Endothelial cell of hepatic sinusoid (primary cell): ENCODE data around the gene SMIM41.

ENCODE experiments used
- in situ Hi-C: cut with HindIII; loops from 2 replicates; pipeline ENCODE4 v1.10.0; 2017; ENCODE audit warnings: low sequenced_read_pairs

SMIM41 gene

GRCh38 chr12:52079576-52080402 lies at the start of gene SMIM41:
Gene SMIM41 (plus strand): TSS chr12:52079704. CDS start chr12:52079780, 76 bp downstream.
- in situ Hi-C loops = loop anchor here (5.0 kb wide), 1 partner anchor 38 kb away; no protein-coding TSS in a partner anchor

- in situ Hi-C loops = loop anchor here (5.0 kb wide), 1 partner anchor 60 kb away; no protein-coding TSS in a partner anchor
These were observed 47.1 kb upstream of the SMIM41 start for GRCh38 chr12:52032446-52032803.

GRCh38 chr12:52032804-52033445 lies 46.6 kb upstream of the SMIM41 start:
- in situ Hi-C loops = loop anchor here (5.0 kb wide), 1 partner anchor 59 kb away; no protein-coding TSS in a partner anchor

- in situ Hi-C loops = loop anchor here (5.0 kb wide), 1 partner anchor 59 kb away; no protein-coding TSS in a partner anchor
These were observed 45.9 kb upstream of the SMIM41 start for GRCh38 chr12:52033446-52034140.

- in situ Hi-C loops = no loop called here
These were observed 44.3 kb upstream of the SMIM41 start for GRCh38 chr12:52035190-52035589.

- in situ Hi-C loops = no loop called here
These were observed 43.6 kb upstream of the SMIM41 start for GRCh38 chr12:52035926-52036325.

- in situ Hi-C loops = no loop called here
These were observed 42.8 kb upstream of the SMIM41 start for GRCh38 chr12:52036587-52037171.

- in situ Hi-C loops = no loop called here
These were observed 42.1 kb upstream of the SMIM41 start for GRCh38 chr12:52037248-52037861.

GRCh38 chr12:52038447-52038846 lies 41.1 kb upstream of the SMIM41 start:
- in situ Hi-C loops = no loop called here

- in situ Hi-C loops = no loop called here
These were observed 38.5 kb upstream of the SMIM41 start for GRCh38 chr12:52041035-52041434.

- in situ Hi-C loops = no loop called here
These were observed 37.8 kb upstream of the SMIM41 start for GRCh38 chr12:52041695-52042123.

GRCh38 chr12:52042706-52043385 lies 36.7 kb upstream of the SMIM41 start:
- in situ Hi-C loops = no loop called here

GRCh38 chr12:52043386-52044212 lies 35.9 kb upstream of the SMIM41 start:
- in situ Hi-C loops = no loop called here

GRCh38 chr12:52044292-52044983 lies 35.1 kb upstream of the SMIM41 start:
- in situ Hi-C loops = no loop called here

GRCh38 chr12:52045794-52046199 lies 33.7 kb upstream of the SMIM41 start:
- in situ Hi-C loops = no loop called here

GRCh38 chr12:52046859-52047258 lies 32.6 kb upstream of the SMIM41 start:
- in situ Hi-C loops = no loop called here

GRCh38 chr12:52049286-52049685 lies 30.2 kb upstream of the SMIM41 start:
- in situ Hi-C loops = no loop called here

- in situ Hi-C loops = no loop called here
These were observed 29.8 kb upstream of the SMIM41 start for GRCh38 chr12:52049688-52050087.
